OCI-LY3 (cell line): Measurements from ENCODE around the gene ZC3H10.

ENCODE experiments used
- EZH2phosphoT487 ChIP-seq: fragments of 200-600 bp; shearing (Covaris generic); IDR thresholded peaks from 2 replicates; pipeline ENCODE4 v1.6.1; 2018; ENCODE audit warnings: antibody characterized with exemption, mixed run types, low read depth
- TF ChIP-seq, protein P1 (sequence below): fragments of 200-600, 300-600 bp; sonication (generic); IDR thresholded peaks from 2 replicates; pipeline ENCODE4 v1.5.1; 2014; ENCODE audit warnings: antibody characterized with exemption, low read length, low read depth

DNA sequence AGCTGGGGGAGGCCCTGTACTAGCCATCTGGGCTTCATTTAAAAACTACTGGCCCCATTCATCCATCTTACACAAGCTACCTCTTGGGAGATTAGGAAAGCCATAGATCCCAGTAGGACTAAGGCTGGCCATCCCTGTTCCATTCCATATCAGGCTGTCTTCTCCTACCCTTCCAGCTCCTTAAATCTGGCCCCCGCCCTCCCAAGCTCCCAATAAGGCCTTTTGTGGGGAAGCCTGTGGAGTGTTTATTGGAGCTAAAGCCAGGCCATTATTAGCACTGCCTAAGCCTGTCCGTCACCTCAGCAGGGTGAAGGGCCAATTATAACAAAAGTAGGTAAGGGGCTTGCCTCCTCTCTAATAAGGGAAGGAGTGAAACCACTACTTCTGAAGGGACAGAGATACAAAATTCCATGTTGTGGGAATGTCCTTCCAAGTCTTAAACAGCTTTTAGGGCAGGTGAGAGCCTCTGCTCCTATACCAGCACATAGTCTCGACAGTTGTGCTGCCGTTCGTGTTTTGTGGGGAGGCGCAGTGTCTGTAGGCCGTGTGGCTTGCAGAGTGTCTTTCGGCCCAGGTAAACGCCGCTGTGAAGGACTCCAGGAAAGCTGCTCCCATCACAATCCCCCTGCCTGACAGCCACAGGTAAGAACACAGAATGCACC is 43.8 kb downstream of the ZC3H10 start:
- TF ChIP-seq, protein P1, sequence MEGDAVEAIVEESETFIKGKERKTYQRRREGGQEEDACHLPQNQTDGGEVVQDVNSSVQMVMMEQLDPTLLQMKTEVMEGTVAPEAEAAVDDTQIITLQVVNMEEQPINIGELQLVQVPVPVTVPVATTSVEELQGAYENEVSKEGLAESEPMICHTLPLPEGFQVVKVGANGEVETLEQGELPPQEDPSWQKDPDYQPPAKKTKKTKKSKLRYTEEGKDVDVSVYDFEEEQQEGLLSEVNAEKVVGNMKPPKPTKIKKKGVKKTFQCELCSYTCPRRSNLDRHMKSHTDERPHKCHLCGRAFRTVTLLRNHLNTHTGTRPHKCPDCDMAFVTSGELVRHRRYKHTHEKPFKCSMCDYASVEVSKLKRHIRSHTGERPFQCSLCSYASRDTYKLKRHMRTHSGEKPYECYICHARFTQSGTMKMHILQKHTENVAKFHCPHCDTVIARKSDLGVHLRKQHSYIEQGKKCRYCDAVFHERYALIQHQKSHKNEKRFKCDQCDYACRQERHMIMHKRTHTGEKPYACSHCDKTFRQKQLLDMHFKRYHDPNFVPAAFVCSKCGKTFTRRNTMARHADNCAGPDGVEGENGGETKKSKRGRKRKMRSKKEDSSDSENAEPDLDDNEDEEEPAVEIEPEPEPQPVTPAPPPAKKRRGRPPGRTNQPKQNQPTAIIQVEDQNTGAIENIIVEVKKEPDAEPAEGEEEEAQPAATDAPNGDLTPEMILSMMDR = no peak
- no peak for TF ChIP-seq EZH2phosphoT487
